ENCODE measurements around the gene NBPF15. TPM values are rescaled to one million over a fixed set of nuclear protein-coding genes. Genes with fewer than 3 reads are reported as not detected.
"Not testable (repeated sequence)": the region's sequence is repeated elsewhere in the genome, so short reads cannot be mapped to it uniquely, and the experiment has no call there.

Gene NBPF15
- total RNA-seq, 4 donors from 2014 or later, result 12.9 to 24.0 (median 20.7) TPM

- not testable (repeated sequence) for DNase-seq (ENCODE audit: low spot score in 2 of 2); H3K4me1 ChIP-seq; H3K9me3 ChIP-seq; H3K27me3 ChIP-seq
- 6 to 41% methylated on average over 5 to 19 of the region's 46 CpGs for WGBS, 2 donors
- Histone ChIP-seq H3K36me3 (peaks cover 0 to 13% (median 0%) of the 10 kb centered on the region in 3 donors), H3K4me3 (peak overlapping the region; percentile 22 to 48 (median 42)), H3K27ac (peak overlapping the region in 1 of 4 donors; percentile 56)
- peak in 1 of 5 experiments; percentile 11 for TF ChIP-seq CTCF (IDR thresholded peaks at IDR 0.05)
Observed at GRCh38 chr1:144418891-144419694, 42.4 kb downstream of the NBPF15 start.

- Histone ChIP-seq H3K27ac (peak overlapping the region in 1 of 4 donors; percentile 83), H3K4me3 (peak overlapping the region; percentile 20 to 55 (median 44))
- not testable (repeated sequence) for H3K9me3 ChIP-seq; H3K4me1 ChIP-seq; H3K36me3 ChIP-seq; DNase-seq (ENCODE audit: low spot score in 2 of 2); H3K27me3 ChIP-seq
- 41 to 46% methylated on average over 7 to 9 of the region's 26 CpGs for WGBS, 2 donors
Observed at GRCh38 chr1:144413404-144414118, 47.9 kb downstream of the NBPF15 start.

- peak overlapping the region in 3 of 4 donors; percentile 75 to 83 (median 80) for H3K27ac ChIP-seq
- H3K36me3 ChIP-seq, H3K9me3 ChIP-seq, H3K27me3 ChIP-seq, H3K4me1 ChIP-seq: not testable (repeated sequence)
- peak overlapping the region; percentile 20 to 55 (median 44) for H3K4me3 ChIP-seq
- peak in 1 of 2 donors; percentile 94 for TF ChIP-seq EP300 (IDR thresholded peaks at IDR 0.05)
- TF ChIP-seq POLR2A (IDR thresholded peaks at IDR 0.05), result peak; percentile 83 to 95
- peak in 1 of 5 experiments; percentile 20 for TF ChIP-seq CTCF (IDR thresholded peaks at IDR 0.05)
- peak; percentile 58 to 69 for DNase-seq (ENCODE audit: low spot score in 2 of 2)
- WGBS, 2 donors, result 4 to 6% methylated on average over 32 to 33 of the region's 41 CpGs
Observed at GRCh38 chr1:144412491-144413403, 48.7 kb downstream of the NBPF15 start.

- TF ChIP-seq POLR2A (IDR thresholded peaks at IDR 0.05), result peak in 1 of 2 donors; percentile 25
- peak; percentile 29 to 31 for DNase-seq (ENCODE audit: low spot score in 2 of 2)
- 6% methylated on average over 15 to 17 of the region's 23 CpGs for WGBS, 2 donors
- not testable (repeated sequence) for H3K4me1 ChIP-seq, H3K9me3 ChIP-seq, H3K27me3 ChIP-seq, H3K36me3 ChIP-seq
- H3K4me3 ChIP-seq, result peak overlapping the region; percentile 20 to 55 (median 44)
- H3K27ac ChIP-seq, result peak overlapping the region in 3 of 4 donors; percentile 75 to 83 (median 80)
Observed at GRCh38 chr1:144412068-144412471, 49.4 kb downstream of the NBPF15 start.

GRCh38 chr1:144402807-144403206 lies 58.7 kb downstream of the NBPF15 start:
- 41 to 52% methylated on average over 3 to 5 of the region's 5 CpGs for WGBS, 2 donors
- H3K27me3 ChIP-seq, H3K36me3 ChIP-seq: not testable (repeated sequence)

GRCh38 chr1:144371651-144372050 lies 89.8 kb downstream of the NBPF15 start:
- H3K27ac ChIP-seq; DNase-seq (ENCODE audit: low spot score in 2 of 2); H3K4me3 ChIP-seq; H3K9me3 ChIP-seq; H3K4me1 ChIP-seq; H3K36me3 ChIP-seq; H3K27me3 ChIP-seq: not testable (repeated sequence)
- no CpG with 5 or more reads among the region's 3 CpGs for WGBS, 2 donors

More at GRCh38 chr1:144402807-144403206, 58.7 kb downstream of the NBPF15 start:
- not testable (repeated sequence) for H3K27ac ChIP-seq; H3K4me3 ChIP-seq; H3K4me1 ChIP-seq; DNase-seq (ENCODE audit: low spot score in 2 of 2); H3K9me3 ChIP-seq

Small RNAs within 50 kb of the gene (small RNA-seq; reads per million reads assigned to genes)
- gene AC246785.4 (not detected), gene RNVU1-15 (not detected)

Other genes with a start within 250 kb of the NBPF15 start
- gene PPIAL4E, start 88.0 kb downstream of the NBPF15 start, total RNA-seq, result not detected
- gene PPIAL4F, start 131.2 kb upstream of the NBPF15 start, total RNA-seq, result not detected